NCI-H526 (cell line): ENCODE results near the gene ARFGAP3.
"Not testable (repeated sequence)": the region's sequence is repeated elsewhere in the genome, so short reads cannot be mapped to it uniquely, and the experiment has no call there.

ENCODE experiments used
- DNase-seq, 2 experiments: peaks; one replicate each; lab custom pipeline; 2025; lab: John Stamatoyannopoulos, UW

Gene ARFGAP3

DNA sequence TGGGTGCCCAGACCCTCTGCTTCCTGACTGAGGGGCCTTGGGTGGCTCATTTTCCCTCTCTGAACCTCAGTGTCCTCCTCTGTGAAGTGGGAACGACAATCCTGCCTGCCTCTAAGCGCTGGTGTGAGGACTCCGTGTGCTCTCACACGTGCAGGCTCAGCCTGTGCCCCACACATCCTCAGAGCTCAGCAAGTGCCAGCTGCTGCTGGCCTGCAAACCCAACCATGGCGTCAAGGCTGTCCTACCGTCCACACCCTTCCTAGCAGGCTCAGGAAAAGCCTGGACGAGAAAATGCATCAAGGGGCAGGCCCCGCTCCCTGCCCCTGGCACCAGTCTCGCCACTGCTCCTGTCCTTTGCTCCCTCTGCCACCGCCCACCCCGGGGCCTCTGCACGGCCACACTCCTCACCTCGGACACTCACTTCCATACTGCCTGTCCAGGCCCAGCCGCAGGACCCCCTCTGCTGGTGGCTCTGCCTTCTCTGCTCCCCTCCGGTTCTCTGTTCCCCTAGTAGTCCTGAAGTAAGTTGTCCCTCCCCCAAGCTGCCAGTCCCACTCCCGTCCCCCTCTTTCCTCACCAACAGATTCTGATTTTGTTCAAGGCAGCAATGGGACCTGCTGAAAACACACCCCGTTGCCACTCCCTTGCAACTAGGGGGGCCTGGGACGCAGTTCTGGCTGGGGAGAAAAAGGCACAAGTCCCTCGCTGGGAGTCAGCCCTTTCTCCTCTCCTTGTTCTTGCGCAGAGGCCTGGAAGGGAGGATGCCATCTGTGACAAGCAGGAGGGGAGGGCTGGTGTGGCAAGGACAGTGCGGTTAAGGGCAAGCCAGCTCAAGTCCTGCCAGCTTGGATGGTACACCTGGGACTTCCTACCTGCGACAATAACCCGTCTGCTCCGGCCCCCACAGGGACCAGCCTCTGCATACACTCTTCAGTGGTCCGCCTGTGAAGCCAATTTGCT is 62.2 kb downstream of the ARFGAP3 start:
- DNase-seq: no peak

DNA sequence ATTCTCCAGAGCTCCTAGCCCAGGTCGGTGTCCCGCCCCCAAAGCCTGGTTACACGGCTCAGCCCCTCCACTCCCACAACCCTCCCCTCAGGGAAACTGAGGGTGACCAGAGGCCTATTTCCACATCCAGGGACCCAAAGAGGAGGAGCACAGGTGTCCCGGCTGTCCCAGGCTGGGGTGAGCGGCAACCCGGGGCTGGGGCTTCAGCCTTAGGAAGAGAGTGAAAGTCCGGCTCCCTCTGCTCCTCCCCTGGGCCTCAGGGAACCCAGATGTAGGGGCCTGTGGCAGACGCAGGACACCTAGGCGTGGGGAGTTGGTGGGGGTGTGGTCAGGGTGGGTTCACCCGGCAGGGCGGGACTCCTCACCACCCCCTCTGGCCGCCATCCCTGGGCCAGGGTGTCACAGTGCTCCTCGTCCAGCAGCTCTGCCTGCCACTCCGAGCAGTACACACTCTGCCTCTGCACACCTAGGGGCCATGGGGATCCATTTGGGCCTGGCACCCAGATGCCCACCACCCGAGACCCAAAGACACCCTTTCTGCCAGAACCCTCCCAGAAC is 63.1 kb downstream of the ARFGAP3 start:
- DNase-seq: no peak

- DNase-seq: no peak
These were observed 63.9 kb downstream of the ARFGAP3 start for GRCh38 chr22:42792909-42793847.

DNA sequence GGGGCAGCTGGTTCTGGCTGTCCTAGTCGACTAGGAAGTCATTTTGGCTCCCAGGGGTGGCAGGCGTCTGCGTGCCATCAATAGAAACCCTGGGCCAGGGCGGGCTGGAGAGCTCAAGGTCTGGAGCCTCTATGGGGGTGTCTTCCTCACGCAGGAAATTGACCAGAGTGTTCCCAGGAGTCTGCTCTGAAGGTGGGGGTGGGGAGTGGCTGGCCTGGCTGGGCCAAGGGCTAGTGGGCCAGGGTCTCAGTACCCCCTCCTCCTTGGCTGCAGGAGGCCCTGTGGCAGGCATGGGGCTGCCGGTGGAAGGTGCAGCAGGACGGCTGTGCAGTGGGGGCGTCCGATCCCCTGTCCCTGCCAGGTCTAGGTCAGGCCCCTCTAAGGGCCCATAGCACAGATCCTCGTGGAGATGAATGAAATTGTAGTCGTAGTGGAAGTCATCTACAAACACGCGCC is 64.6 kb downstream of the ARFGAP3 start:
- DNase-seq: no peak

DNA sequence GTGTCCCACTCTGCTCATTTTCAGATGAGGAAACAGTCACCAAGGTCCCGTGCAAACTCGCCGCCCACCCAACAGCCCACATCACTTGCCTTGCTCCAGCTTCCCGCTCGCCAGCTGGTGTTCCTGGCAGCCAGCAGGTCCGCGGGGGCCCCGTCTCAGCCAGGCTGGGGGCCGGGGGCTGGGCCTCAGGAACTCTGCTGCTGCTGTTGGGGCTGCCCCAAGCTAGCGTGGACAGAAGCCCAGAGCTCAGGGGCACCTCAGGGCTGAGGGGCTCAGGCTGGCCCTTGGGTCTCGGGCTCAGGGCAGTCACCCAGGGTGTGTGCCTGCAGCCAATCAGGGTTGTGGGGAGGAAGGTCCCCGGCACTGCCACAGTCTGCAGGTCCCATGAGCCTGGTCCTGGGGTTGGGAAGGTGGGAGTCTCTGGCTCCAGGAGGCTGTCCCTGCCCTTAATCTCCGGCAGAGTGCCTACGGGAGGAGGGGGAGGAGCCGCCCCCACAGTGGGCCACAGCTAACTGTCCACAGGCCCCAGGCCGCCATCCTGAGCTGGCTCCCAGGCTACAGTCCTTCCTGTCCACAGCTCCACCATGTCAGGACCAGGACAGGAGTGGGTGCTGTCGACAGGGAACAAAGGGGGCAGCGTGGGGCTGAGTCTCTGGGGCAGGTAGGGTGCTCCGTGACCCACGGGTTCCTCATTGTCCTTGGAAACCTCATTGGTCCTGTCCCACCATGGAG is 65.2 kb downstream of the ARFGAP3 start:
- DNase-seq: no peak

DNA sequence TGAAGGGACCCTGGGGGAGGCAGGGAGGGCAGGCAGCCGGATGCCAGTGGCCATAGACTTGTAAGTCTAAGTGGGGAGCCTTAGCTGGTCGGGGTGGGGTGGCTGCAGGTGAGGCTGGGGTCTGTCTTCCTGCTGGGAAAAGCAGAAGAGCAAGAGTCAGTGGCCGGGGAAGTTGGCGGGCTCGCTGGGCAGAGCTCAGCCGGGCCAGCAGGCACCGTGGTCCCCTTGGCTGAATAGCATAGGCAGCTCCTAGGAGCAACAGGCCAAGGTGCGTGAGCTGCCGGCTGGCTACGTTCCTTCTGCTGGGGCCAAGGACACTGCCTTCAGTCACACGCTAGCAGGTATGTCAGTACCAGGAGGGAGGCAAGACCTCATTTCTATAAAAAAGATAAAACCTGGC is 68.6 kb downstream of the ARFGAP3 start:
- no peak for DNase-seq

- DNase-seq: no peak
These were observed 69.1 kb downstream of the ARFGAP3 start for GRCh38 chr22:42788021-42788420.

GRCh38 chr22:42787357-42787736 is 69.7 kb downstream of the ARFGAP3 start:
- no peak for DNase-seq

GRCh38 chr22:42786606-42787356 is 70.3 kb downstream of the ARFGAP3 start:
- DNase-seq: no peak

- no peak for DNase-seq
These were observed 71.2 kb downstream of the ARFGAP3 start for GRCh38 chr22:42785706-42786499.

DNA sequence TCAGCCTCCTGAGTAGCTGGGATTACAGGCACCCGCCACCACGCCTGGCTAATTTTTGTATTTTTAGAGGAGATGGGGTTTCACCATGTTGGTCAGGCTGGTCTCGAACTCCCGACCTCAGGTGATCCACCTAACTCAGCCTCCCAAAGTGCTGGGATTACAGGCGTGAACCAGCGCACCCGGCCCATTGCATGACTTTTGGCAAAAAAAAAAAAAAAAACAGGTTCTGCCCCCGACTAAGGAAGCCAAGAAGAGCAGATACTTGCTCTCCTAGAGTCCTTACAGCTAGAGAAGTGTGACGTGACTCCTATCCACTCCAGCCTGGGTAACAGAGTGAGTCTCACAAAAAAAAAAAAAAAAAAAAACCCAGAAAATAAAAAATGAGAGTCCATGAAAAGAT is 74.8 kb downstream of the ARFGAP3 start:
- not testable (repeated sequence) for DNase-seq

DNA sequence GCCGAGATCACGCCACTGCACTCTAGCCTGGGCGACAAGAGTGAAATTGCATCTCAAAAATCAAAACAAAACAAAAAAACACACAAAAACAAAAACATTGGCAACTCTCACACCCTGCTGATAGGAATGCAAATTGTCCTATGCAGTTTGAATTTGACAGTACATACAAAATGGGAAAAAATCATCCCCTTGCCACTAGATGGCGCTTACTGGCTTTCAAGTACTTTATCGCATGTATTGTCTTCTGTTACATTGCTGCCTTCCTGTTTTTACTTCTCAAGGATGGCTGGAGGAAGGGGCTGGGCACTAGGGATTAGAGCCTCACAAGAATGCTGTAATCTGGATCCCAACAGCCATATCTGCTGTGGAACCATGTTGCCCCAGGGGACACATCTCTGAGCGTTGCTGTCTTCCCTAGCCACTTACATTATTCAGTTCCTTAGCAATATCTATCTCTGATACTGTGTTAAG is 77.0 kb downstream of the ARFGAP3 start:
- DNase-seq: peak; percentile 73 to 89

DNA sequence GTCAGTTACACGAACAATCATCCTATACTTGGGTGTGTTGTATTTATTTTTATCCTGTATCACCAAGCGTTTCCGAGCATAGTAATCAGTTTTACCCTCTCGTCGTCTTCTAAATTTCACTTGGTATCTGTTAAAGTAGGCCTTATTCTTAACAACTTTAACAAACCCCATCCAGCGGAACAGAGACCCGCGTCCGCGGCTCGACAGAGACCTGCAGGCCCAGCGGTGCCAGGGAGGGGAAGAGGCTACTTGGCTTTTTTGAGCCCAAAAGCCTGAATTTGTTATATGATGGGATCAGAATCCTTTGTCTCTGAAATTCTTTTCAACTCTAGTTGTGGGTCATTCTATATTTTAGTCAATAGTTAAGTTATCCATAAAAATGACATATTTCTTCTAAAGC is 79.9 kb downstream of the ARFGAP3 start:
- DNase-seq: no peak

- DNase-seq: no peak
These were observed 83.9 kb downstream of the ARFGAP3 start for GRCh38 chr22:42773167-42773566.

DNA sequence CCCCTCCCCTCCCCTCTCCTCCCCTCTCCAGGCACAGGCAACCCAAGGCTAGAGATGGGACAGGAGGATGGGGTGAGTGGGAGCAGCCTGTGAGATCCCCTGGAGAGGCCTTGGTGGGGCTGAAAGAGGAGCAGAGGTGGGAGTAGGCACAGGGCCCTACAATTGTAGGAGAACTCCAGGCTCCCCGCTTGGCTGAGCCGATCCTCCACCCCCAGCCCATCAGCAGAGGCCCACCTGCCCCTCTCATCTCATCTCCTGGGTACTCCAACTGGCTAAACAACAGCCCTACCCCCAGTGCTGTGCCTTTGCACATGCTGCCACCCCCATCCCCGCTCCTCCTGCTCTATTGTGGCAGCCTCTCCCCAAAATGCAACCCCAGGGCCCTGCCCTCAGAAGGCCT is 84.4 kb downstream of the ARFGAP3 start:
- no peak for DNase-seq

DNA sequence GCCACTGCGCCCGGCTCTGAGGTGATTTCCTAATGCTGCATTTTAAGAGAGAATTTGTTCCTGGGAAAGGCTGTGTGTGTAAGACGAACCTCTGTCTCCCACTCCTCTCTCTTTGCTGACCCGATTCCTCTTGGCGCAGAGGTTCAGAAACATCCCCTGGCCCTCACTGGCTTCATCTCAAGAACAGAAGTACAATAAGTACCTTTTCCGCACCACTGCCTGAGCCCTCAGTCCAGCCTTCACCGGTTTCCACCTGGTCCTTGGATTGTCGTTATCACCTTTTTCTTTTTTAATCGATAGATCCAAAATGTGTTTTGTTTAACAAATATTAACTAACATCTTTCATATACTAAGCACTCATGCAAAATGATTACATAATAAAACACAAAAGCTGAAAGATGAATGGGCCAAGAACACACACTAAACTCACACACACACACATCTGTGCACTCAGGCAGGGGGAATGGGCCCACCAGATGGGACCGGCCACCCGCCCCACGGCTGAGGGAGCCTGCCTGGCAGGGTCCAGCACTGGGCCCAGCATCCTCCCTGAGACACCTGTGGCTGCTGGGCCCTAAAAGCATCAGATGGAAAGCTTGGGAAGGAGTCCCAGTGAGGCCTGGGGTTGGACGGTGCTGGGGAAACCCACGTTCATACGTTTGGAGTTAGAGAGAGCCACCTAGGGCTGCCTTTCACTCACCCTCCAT is 86.0 kb downstream of the ARFGAP3 start:
- DNase-seq: peak in 1 of 2 experiments; percentile 37

- DNase-seq: no peak
These were observed 86.7 kb downstream of the ARFGAP3 start for GRCh38 chr22:42770448-42770726.

DNA sequence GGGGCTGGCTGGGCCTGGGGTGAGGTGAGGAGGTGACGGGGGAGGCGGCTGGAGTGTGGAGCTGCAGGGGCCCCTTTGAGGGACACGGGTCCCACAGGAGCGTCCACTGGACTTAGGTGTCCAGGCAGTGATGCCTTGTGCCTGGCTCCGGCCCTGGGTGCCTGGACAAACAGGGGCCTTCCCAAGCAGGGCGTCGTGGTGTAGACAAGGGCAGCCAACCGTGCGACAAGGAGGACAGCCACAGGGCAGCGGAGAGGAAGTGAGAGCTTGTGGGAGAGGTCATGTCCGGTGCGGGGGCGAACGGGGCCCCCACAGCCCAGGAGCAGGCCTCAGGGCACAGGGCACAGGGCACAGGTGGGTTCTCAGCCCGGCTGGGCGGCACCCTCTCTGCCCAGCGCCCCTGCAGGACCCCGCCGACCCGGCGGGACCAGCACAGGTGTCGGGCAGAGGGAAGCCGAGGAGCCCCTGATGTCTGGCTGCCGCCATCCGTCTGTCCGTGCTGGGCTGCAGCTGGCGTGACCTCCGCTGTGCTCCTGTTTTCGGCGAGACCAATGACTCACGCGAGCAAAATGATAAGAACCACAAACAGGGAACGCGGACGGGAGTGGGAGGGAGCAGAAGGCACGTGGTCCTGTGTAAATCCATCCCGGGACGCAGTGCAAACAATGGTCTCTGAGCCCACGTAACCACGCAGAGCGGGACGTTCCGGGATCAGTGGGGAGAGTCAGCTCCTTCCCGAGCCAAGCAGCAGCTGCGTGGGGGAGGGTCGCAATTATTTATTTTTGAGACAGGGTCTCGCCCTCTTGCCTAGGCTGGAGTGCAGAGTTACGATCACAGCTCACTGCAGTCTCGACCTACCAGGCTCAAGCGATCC is 87.3 kb downstream of the ARFGAP3 start:
- no peak for DNase-seq

GRCh38 chr22:42769238-42769573 is 87.9 kb downstream of the ARFGAP3 start:
- DNase-seq: no peak
